WTC11 (cell line): ENCODE measurements around the gene NAT9.

ENCODE experiments used
- CBFB ChIP-seq: sonication (generic); formaldehyde crosslinking; IDR thresholded peaks from 2 replicates; pipeline ENCODE4 v1.8.1; 2022; ENCODE audit warnings: mild to moderate bottlenecking, low read depth, missing genetic modification reagents
- CREB1 ChIP-seq: sonication (generic); formaldehyde crosslinking; IDR thresholded peaks from 2 replicates; pipeline ENCODE4 v1.8.0; 2023; ENCODE audit warnings: mild to moderate bottlenecking, missing genetic modification reagents
- GABPB1 ChIP-seq: sonication (generic); formaldehyde crosslinking; IDR thresholded peaks from 2 replicates; pipeline ENCODE4 v1.8.1; 2023; ENCODE audit warnings: mild to moderate bottlenecking, missing genetic modification reagents
- TF ChIP-seq, protein P1 (sequence below): fragments of 200-600 bp; IDR thresholded peaks from 2 replicates; pipeline ENCODE4 v1.8.0; 2022; ENCODE audit warnings: antibody characterized with exemption
- TF ChIP-seq, protein P2 (sequence below): sonication (generic); formaldehyde crosslinking; IDR thresholded peaks from 2 replicates; pipeline ENCODE4 v1.8.1; 2023; ENCODE audit warnings: mild to moderate bottlenecking, missing genetic modification reagents, moderate library complexity

DNA sequence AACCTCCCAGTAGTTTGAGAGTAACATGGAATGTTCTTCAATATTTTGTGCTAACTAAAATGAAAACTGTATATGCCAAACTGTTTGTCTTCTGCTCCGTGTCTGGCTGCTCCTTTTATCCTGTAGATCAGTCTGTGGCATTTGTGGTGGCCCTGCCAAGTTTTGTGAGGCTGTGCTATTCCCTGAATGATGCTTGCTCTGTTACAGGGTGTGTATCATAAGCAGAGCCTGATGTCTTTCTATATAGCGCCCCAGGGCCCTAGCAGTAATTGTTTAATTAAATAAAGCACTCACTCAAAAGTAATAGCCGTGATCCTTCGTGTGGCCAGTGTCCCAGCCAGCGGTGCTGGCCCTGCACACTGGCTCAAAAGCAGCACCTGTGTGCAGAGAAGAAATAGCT is 27.8 kb upstream of the NAT9 start:
- TF ChIP-seq, protein P1, sequence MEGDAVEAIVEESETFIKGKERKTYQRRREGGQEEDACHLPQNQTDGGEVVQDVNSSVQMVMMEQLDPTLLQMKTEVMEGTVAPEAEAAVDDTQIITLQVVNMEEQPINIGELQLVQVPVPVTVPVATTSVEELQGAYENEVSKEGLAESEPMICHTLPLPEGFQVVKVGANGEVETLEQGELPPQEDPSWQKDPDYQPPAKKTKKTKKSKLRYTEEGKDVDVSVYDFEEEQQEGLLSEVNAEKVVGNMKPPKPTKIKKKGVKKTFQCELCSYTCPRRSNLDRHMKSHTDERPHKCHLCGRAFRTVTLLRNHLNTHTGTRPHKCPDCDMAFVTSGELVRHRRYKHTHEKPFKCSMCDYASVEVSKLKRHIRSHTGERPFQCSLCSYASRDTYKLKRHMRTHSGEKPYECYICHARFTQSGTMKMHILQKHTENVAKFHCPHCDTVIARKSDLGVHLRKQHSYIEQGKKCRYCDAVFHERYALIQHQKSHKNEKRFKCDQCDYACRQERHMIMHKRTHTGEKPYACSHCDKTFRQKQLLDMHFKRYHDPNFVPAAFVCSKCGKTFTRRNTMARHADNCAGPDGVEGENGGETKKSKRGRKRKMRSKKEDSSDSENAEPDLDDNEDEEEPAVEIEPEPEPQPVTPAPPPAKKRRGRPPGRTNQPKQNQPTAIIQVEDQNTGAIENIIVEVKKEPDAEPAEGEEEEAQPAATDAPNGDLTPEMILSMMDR: no peak
- TF ChIP-seq CBFB (no peak), GABPB1 (CRISPR knock-in tag) (no peak), CREB1 (no peak)
- TF ChIP-seq, protein P2, sequence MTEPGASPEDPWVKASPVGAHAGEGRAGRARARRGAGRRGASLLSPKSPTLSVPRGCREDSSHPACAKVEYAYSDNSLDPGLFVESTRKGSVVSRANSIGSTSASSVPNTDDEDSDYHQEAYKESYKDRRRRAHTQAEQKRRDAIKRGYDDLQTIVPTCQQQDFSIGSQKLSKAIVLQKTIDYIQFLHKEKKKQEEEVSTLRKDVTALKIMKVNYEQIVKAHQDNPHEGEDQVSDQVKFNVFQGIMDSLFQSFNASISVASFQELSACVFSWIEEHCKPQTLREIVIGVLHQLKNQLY (CRISPR knock-in tag): no peak
